ENCODE data around the gene IGSF9. TPM values are rescaled to one million over a fixed set of nuclear protein-coding genes. Genes with fewer than 3 reads are reported as not detected.

The IGSF9 gene
- polyA plus RNA-seq, 1 donor from 2014 or later = 11.8 TPM

- no peak overlapping the region for H3K27ac ChIP-seq (ENCODE audit: low read length)
- no peak overlapping the region for H3K9ac ChIP-seq (ENCODE audit: low read length)
- H4K20me1 ChIP-seq (ENCODE audit: insufficient read depth) = no peaks in the 10 kb centered on the region
- H2AFZ ChIP-seq (ENCODE audit: low read depth, low read length) = no peak overlapping the region
- H3K4me3 ChIP-seq (ENCODE audit: low read length) = no peak overlapping the region
- TF ChIP-seq EZH2 (IDR thresholded peaks at IDR 0.05; ENCODE audit: borderline replicate concordance, insufficient read depth, low read length, poor library complexity, severe bottlenecking) (no peak), TAF1 (IDR thresholded peaks at IDR 0.05; ENCODE audit: low read depth) (no peak), EP300 (conservative IDR thresholded peaks at IDR 0.05; ENCODE audit: poor library complexity, severe bottlenecking) (no peak), MXI1 (conservative IDR thresholded peaks at IDR 0.05; ENCODE audit: poor library complexity, severe bottlenecking) (no peak), REST (IDR thresholded peaks at IDR 0.05; ENCODE audit: borderline replicate concordance) (no peak), CTCF (IDR thresholded peaks at IDR 0.05; ENCODE audit: poor library complexity, severe bottlenecking) (no peak), RAD21 (conservative IDR thresholded peaks at IDR 0.05) (no peak), SMC3 (conservative IDR thresholded peaks at IDR 0.05; ENCODE audit: poor library complexity) (no peak), POLR2AphosphoS5 (IDR thresholded peaks at IDR 0.05) (no peak)
- no peaks in the 10 kb centered on the region for H3K27me3 ChIP-seq (ENCODE audit: insufficient read depth, low read depth, low read length)
- H3K9me3 ChIP-seq (ENCODE audit: low read length) = no peaks in the 10 kb centered on the region
- no peaks in the 10 kb centered on the region for H3K36me3 ChIP-seq (ENCODE audit: insufficient read depth, low read length)
- no peaks in the 10 kb centered on the region for H3K9me2 ChIP-seq (ENCODE audit: insufficient read depth, low read length)
- H3K4me2 ChIP-seq (ENCODE audit: low read length) = no peak overlapping the region
- no peaks in the 10 kb centered on the region for H3K79me2 ChIP-seq (replicated peaks; ENCODE audit: insufficient read depth, low read length)
- H3F3A ChIP-seq (ENCODE audit: insufficient read depth, low read length, poor library complexity, severe bottlenecking) = no peaks in the 10 kb centered on the region
Measured at GRCh38 chr1:159964144-159964543, 18.7 kb upstream of the IGSF9 start.

DNA sequence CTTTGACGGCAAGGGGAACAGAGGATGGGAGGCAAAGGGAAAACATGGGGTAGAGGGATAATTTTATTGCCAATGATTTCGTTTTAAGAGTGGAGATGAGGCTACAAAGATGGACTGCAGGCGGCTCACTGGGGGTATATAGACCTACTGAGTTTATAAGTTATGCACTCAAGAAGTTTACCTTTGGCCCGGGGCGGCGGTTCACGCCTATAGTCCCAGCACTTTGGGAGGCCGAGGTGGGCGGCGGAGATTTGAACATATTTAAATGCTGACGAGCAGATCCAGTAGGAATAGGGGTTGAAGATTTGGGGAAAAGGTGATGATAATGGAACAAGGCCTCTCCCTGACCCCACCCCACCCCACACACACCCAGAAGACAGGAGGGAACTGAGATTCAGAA is 16.8 kb upstream of the IGSF9 start:
- Histone ChIP-seq H3K27me3 (ENCODE audit: insufficient read depth, low read depth, low read length) (no peaks in the 10 kb centered on the region), H3K4me3 (ENCODE audit: low read length) (no peak overlapping the region), H3K4me2 (ENCODE audit: low read length) (no peak overlapping the region), H2AFZ (ENCODE audit: low read depth, low read length) (no peak overlapping the region), H3K9ac (ENCODE audit: low read length) (no peak overlapping the region), H3K79me2 (replicated peaks; ENCODE audit: insufficient read depth, low read length) (no peaks in the 10 kb centered on the region), H3K36me3 (ENCODE audit: insufficient read depth, low read length) (no peaks in the 10 kb centered on the region), H3K9me2 (ENCODE audit: insufficient read depth, low read length) (no peaks in the 10 kb centered on the region), H4K20me1 (ENCODE audit: insufficient read depth) (no peaks in the 10 kb centered on the region), H3K27ac (ENCODE audit: low read length) (no peak overlapping the region), H3F3A (ENCODE audit: insufficient read depth, low read length, poor library complexity, severe bottlenecking) (no peaks in the 10 kb centered on the region), H3K9me3 (ENCODE audit: low read length) (no peaks in the 10 kb centered on the region)
- TF ChIP-seq CTCF (IDR thresholded peaks at IDR 0.05; ENCODE audit: poor library complexity, severe bottlenecking) (no peak), EZH2 (IDR thresholded peaks at IDR 0.05; ENCODE audit: borderline replicate concordance, insufficient read depth, low read length, poor library complexity, severe bottlenecking) (no peak), REST (IDR thresholded peaks at IDR 0.05; ENCODE audit: borderline replicate concordance) (no peak), POLR2AphosphoS5 (IDR thresholded peaks at IDR 0.05) (no peak), RAD21 (conservative IDR thresholded peaks at IDR 0.05) (no peak), TAF1 (IDR thresholded peaks at IDR 0.05; ENCODE audit: low read depth) (no peak), EP300 (conservative IDR thresholded peaks at IDR 0.05; ENCODE audit: poor library complexity, severe bottlenecking) (no peak)

All from neural cell (in vitro differentiated cells).